AG10803 (cell line): ENCODE measurements around the gene FTCD.
"Not testable (repeated sequence)": the region's sequence is repeated elsewhere in the genome, so short reads cannot be mapped to it uniquely, and the experiment has no call there.

Experiments
- DNase-seq: peaks from one replicate; pipeline ENCODE4 v3.0.0; 2010; ENCODE audit warnings: low read depth
- H3K4me3 ChIP-seq: 2 replicates; pipeline ENCODE4 v1.5.1; 2011; ENCODE audit warnings: mild to moderate bottlenecking, low read length, control low read depth
- CTCF ChIP-seq: conservative IDR thresholded peaks from 2 replicates; pipeline ENCODE4 v1.5.1; 2011; ENCODE audit warnings: mild to moderate bottlenecking, low read length, control low read depth, inconsistent platforms

Gene FTCD

GRCh38 chr21:46181436-46181835 is 26.1 kb upstream of the FTCD start:
- TF ChIP-seq CTCF = no peak
- DNase-seq = no peak
- no peak overlapping the region for H3K4me3 ChIP-seq

- no peak for DNase-seq
- no peak overlapping the region for H3K4me3 ChIP-seq
- no peak for TF ChIP-seq CTCF
Measured at GRCh38 chr21:46180778-46181391, 25.5 kb upstream of the FTCD start.

DNA sequence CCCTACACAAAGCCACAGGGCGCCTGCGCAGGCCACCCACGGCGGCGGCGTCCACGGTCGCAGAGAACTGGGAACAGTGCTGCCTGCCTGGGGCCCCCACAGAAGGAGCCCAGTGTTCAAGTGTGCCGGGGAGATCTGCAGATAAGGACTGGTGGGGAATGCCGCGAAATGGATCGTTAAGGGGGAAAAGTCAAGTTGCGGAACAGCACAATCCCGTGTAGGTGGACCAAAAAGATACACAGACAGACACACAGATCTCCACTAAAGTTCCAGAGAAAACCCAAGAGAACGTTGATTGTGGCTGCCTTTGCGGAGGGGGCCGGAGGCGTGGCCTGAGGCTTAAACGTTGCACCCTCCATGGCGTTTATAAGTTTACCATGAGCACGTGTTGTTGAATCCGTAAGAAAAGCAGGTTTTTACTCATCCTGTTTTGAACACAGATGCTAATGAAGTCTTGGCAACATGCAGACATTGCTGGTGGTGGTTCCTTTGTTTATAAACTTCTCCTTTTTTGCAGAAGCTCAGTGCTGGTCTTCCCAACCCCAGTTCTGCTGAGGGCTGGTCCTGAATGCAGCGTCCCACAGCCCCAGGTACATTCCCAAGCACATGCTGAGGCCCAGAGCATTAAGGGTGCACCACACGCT is 24.8 kb upstream of the FTCD start:
- no peak overlapping the region for H3K4me3 ChIP-seq
- DNase-seq = no peak
- TF ChIP-seq CTCF = no peak

DNA sequence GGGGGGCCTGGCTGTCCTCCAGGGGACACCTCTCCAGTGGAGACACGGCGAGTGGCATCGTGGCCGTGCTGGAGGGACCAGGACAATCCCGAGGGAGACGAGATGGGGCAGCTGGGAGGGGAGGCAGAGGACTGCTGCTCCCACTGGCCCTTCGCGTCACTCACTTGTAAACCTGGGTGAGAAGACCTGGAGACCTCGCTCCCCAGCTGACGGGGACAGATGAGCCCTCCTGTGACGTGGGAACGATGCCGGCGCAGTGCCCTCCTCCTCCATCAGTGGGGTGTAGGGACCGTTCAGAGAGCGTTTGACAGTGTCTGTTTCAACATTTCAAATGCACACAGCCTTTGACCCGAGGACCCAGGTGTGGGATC is 24.3 kb upstream of the FTCD start:
- DNase-seq = no peak
- H3K4me3 ChIP-seq = no peak overlapping the region
- TF ChIP-seq CTCF = no peak

- H3K4me3 ChIP-seq = no peak overlapping the region
- no peak for DNase-seq
- no peak for TF ChIP-seq CTCF
Measured at GRCh38 chr21:46178961-46179360, 23.6 kb upstream of the FTCD start.

DNA sequence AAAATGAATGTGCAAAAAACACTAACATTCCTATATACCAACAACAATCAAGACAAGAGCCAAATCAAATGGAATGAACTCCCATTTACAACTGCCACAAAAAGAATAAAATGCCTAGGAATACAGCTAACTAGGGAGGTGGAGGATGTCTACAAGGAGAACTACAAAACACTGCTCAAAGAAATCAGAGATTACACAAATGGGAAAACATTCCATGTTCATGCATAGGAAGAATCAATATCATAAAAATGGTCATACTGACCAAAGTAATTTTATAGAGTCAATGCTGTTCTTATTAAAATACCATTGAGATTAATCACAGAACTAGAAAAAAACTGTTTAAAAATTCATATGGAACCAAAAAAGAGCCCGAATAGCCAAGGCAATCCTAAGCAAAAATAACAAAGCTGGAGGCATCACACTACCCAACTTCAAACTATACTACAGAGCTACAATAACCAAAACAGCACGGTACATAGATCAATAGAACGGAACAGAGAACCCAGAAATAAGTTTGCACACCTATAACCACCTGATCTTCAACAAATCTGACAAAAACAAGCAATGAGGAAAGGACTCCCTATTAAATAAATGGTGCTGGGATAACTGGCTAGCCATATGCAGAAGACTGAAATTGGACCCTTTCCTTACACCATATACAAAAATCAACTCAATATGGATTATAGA is 21.2 kb upstream of the FTCD start:
- not testable (repeated sequence) for H3K4me3 ChIP-seq

GRCh38 chr21:46173573-46173972 is 18.2 kb upstream of the FTCD start:
- no peak for DNase-seq
- no peak for TF ChIP-seq CTCF
- H3K4me3 ChIP-seq = no peak overlapping the region

More for the DNA sequence above, 21.2 kb upstream of the FTCD start:
- DNase-seq = not testable (repeated sequence)
